Fibroblast of lung (primary cell): Measurements from ENCODE around the gene CENPU.

Experiments
- CTCF ChIP-seq, 2 donors: IDR thresholded peaks in 1 of 2; conservative IDR thresholded peaks in 1 of 2; 1 replicate in 1 of 2; 2 replicates in 1 of 2; pipeline ENCODE4 v1.5.1; 2011 to 2012; ENCODE audit warnings: low read length in 2 of 2, control low read depth in 1 of 2, inconsistent platforms in 1 of 2, low read depth in 1 of 2, mild to moderate bottlenecking in 1 of 2
- EZH2 ChIP-seq: IDR thresholded peaks from 2 replicates; pipeline ENCODE4 v1.5.1; 2012; ENCODE audit warnings: low read length, control low read depth, mild to moderate bottlenecking; ENCODE audit errors: missing control alignments

DNA sequence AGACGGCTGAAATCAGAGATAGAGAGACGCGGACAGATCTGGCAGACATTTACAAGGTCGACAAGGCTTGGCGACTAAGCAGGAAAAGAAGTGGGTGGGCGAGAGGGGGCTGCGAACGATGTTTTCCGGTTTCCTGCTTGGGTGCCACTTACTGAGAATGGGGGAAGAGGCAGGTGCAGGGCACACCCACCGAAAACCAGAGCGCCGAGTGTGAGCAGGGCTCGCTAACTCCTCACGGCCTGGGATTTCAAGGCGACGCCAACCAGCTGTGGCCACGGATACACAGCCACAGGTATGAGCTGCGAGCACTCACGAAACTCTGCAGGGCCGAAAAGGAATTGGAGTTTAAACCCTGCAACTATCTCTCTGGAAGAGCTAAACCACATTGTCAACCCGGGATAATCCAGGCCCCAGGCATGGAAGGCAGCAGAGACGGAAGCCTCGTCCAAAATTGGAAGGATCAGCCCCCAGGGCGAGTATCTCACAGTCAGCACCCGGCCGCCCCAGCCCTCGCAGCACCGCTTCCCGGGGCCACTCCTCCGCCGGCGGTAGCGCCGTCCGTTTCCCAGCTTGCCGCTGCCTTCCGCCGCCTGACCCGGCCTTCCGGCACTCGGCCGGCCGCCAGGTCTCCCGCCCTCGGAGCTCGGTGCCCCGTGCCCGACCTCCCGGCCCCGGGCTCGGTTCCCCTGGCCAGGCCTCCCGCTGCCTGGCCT, 85.4 kb downstream of the CENPU start:
- TF ChIP-seq EZH2 (no peak), CTCF (conservative IDR thresholded peaks at IDR 0.05 in 1 of 2, IDR thresholded peaks at IDR 0.05 in 1 of 2; ENCODE audit: low read depth in 1 of 2, low read length in 2 of 2) (no peak)
